ENCODE measurements around the gene USP47. TPM values are rescaled to one million over a fixed set of nuclear protein-coding genes. Genes with fewer than 3 reads are reported as not detected.

USP47 gene
- total and polyA plus RNA-seq, 2 experiments from 2014 or later: 16.3 to 36.7 TPM

DNA sequence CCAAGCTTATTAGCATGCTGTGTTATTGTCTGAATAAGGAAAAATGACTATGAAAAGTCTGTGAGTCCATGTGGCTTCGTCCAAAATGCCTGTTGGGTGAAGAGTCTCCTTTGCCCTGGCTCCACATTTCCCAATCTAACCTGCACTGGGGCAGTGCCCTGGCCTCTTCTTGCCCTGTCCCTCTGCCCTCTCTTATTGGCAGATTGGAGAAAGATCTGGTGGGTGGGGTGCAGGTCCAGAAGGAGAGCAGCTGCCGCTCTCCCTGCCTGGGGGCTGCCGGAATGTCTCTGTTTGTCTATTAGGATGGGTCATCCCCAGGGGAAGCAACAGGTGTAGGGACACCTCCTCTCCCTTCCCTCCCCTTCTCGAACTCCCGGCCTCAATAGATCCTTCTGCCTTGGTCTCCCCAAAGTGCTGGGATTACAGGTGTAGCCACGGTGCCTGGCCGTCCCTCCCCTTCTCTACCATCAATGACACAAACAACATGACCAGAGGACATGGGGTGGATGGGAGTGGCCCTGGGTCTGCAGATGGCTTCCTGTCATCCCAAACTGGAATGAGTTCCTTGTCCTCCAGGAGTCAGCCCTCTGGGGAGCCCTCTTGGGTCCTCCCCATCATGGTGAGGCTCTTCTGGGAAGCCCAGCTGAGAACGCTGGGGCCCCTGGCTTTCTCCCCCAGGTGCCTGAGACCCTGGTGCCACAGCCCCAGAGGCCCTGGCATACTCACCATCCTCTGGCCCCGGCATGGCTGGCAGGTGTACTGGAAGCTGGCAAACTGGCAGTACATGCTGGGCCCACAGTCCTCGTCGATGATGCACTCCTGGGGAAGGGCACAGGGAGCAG lies 126.1 kb downstream of the USP47 start (continued):
- no peak for TF ChIP-seq EZH2phosphoT487 (IDR thresholded peaks at IDR 0.05; ENCODE audit: unreplicated experiment)
- no peak for TF ChIP-seq ZNF331 (CRISPR knock-in tag; IDR thresholded peaks at IDR 0.05; ENCODE audit: low read depth)
- TF ChIP-seq CREB1 (CRISPR knock-in tag; IDR thresholded peaks at IDR 0.05; ENCODE audit: low read depth): no peak
- TF ChIP-seq JUNB (IDR thresholded peaks at IDR 0.05; ENCODE audit: unreplicated experiment): no peak
- TF ChIP-seq NANOG (IDR thresholded peaks at IDR 0.05; ENCODE audit: borderline replicate concordance): no peak
- TF ChIP-seq EZH2 (IDR thresholded peaks at IDR 0.05; ENCODE audit: low read depth, unreplicated experiment): no peak
- TF ChIP-seq, protein P1, sequence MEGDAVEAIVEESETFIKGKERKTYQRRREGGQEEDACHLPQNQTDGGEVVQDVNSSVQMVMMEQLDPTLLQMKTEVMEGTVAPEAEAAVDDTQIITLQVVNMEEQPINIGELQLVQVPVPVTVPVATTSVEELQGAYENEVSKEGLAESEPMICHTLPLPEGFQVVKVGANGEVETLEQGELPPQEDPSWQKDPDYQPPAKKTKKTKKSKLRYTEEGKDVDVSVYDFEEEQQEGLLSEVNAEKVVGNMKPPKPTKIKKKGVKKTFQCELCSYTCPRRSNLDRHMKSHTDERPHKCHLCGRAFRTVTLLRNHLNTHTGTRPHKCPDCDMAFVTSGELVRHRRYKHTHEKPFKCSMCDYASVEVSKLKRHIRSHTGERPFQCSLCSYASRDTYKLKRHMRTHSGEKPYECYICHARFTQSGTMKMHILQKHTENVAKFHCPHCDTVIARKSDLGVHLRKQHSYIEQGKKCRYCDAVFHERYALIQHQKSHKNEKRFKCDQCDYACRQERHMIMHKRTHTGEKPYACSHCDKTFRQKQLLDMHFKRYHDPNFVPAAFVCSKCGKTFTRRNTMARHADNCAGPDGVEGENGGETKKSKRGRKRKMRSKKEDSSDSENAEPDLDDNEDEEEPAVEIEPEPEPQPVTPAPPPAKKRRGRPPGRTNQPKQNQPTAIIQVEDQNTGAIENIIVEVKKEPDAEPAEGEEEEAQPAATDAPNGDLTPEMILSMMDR (conservative IDR thresholded peaks at IDR 0.05; ENCODE audit: low read depth in 2 of 2): no peak

DNA sequence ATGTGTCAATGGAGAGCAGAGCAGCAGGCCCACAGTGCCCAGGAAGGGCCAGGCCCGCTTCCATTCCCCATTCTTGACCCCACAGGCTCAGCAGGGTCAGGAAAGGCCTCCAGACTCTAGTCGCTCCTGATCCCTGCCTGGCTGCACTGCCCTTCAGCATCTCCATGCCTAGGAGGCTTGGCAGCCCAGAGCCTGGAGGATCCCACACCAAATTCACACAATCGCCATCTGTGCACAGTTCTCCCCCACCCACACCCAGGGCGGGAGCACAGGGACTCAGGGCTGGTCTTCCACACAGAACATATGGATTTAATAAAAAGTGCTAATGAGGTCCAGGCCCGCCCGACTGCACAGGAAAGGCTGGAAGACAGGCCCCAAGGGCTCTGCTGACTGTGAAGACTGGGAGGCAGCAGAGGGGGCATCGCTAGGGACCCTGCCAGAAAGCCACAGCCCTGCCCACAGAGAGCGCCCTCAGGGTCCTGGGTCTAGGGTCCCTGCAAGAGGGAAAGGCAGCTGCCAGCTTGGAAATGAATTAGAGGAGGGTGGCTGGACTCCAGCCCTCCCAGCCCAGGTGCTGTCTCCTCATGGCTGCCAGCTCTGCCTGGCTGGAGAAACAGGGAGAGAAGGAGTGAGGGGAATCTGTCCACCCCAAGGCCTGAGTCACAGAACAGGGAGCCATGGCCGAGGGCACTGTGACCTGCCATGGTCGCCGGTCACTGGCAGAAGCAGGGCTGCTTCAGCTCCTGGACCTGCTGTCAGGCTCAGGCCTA lies 126.9 kb downstream of the USP47 start:
- DNase-seq (ENCODE audit: low spot score) (no peak), ATAC-seq (no peak)
- no peak overlapping the region for H3K27ac ChIP-seq (ENCODE audit: low read depth)
- H3K4me3 Mint-ChIP-seq: no peak overlapping the region
- H3K4me3 ChIP-seq: no peak overlapping the region
- no peaks in the 10 kb centered on the region for H3K9me3 Mint-ChIP-seq
- no peak overlapping the region for H3K4me2 ChIP-seq
- H3K27me3 ChIP-seq (ENCODE audit: insufficient read depth): no peaks in the 10 kb centered on the region
- no peaks in the 10 kb centered on the region for H3K4me1 ChIP-seq (ENCODE audit: insufficient read depth)
- no peak overlapping the region for H2AFZ ChIP-seq
- H4K20me1 ChIP-seq (replicated peaks; ENCODE audit: insufficient read depth): no peaks in the 10 kb centered on the region
- no peaks in the 10 kb centered on the region for H3K36me3 ChIP-seq (ENCODE audit: insufficient read depth)
- H3F3A ChIP-seq (replicated peaks; ENCODE audit: low read depth): no peaks in the 10 kb centered on the region
- no peaks in the 10 kb centered on the region for H3K79me2 ChIP-seq (replicated peaks; ENCODE audit: insufficient read depth)
- peaks cover 10% of the 10 kb centered on the region for H3K27me3 Mint-ChIP-seq (ENCODE audit: insufficient read depth, low read depth, poor library complexity)
- no peak overlapping the region for H3K27ac Mint-ChIP-seq
- no peaks in the 10 kb centered on the region for H3K9me2 ChIP-seq (ENCODE audit: insufficient read depth)
- peaks cover 9% of the 10 kb centered on the region for H3K4me1 Mint-ChIP-seq
- H3K36me3 Mint-ChIP-seq (ENCODE audit: low read depth): 0 out of 3 replicates have a peak, but pooled peaks cover 2% of the 10 kb centered on the region
- TF ChIP-seq, protein P2, sequence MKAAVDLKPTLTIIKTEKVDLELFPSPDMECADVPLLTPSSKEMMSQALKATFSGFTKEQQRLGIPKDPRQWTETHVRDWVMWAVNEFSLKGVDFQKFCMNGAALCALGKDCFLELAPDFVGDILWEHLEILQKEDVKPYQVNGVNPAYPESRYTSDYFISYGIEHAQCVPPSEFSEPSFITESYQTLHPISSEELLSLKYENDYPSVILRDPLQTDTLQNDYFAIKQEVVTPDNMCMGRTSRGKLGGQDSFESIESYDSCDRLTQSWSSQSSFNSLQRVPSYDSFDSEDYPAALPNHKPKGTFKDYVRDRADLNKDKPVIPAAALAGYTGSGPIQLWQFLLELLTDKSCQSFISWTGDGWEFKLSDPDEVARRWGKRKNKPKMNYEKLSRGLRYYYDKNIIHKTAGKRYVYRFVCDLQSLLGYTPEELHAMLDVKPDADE (IDR thresholded peaks at IDR 0.05): no peak
- TF ChIP-seq JUNB (IDR thresholded peaks at IDR 0.05; ENCODE audit: unreplicated experiment) (no peak), EZH2 (IDR thresholded peaks at IDR 0.05; ENCODE audit: low read depth, unreplicated experiment) (no peak), STAT1 (IDR thresholded peaks at IDR 0.05; ENCODE audit: unreplicated experiment) (no peak), ZNF331 (CRISPR knock-in tag; IDR thresholded peaks at IDR 0.05; ENCODE audit: low read depth) (no peak), EZH2phosphoT487 (IDR thresholded peaks at IDR 0.05; ENCODE audit: unreplicated experiment) (no peak)
- TF ChIP-seq, protein P3, sequence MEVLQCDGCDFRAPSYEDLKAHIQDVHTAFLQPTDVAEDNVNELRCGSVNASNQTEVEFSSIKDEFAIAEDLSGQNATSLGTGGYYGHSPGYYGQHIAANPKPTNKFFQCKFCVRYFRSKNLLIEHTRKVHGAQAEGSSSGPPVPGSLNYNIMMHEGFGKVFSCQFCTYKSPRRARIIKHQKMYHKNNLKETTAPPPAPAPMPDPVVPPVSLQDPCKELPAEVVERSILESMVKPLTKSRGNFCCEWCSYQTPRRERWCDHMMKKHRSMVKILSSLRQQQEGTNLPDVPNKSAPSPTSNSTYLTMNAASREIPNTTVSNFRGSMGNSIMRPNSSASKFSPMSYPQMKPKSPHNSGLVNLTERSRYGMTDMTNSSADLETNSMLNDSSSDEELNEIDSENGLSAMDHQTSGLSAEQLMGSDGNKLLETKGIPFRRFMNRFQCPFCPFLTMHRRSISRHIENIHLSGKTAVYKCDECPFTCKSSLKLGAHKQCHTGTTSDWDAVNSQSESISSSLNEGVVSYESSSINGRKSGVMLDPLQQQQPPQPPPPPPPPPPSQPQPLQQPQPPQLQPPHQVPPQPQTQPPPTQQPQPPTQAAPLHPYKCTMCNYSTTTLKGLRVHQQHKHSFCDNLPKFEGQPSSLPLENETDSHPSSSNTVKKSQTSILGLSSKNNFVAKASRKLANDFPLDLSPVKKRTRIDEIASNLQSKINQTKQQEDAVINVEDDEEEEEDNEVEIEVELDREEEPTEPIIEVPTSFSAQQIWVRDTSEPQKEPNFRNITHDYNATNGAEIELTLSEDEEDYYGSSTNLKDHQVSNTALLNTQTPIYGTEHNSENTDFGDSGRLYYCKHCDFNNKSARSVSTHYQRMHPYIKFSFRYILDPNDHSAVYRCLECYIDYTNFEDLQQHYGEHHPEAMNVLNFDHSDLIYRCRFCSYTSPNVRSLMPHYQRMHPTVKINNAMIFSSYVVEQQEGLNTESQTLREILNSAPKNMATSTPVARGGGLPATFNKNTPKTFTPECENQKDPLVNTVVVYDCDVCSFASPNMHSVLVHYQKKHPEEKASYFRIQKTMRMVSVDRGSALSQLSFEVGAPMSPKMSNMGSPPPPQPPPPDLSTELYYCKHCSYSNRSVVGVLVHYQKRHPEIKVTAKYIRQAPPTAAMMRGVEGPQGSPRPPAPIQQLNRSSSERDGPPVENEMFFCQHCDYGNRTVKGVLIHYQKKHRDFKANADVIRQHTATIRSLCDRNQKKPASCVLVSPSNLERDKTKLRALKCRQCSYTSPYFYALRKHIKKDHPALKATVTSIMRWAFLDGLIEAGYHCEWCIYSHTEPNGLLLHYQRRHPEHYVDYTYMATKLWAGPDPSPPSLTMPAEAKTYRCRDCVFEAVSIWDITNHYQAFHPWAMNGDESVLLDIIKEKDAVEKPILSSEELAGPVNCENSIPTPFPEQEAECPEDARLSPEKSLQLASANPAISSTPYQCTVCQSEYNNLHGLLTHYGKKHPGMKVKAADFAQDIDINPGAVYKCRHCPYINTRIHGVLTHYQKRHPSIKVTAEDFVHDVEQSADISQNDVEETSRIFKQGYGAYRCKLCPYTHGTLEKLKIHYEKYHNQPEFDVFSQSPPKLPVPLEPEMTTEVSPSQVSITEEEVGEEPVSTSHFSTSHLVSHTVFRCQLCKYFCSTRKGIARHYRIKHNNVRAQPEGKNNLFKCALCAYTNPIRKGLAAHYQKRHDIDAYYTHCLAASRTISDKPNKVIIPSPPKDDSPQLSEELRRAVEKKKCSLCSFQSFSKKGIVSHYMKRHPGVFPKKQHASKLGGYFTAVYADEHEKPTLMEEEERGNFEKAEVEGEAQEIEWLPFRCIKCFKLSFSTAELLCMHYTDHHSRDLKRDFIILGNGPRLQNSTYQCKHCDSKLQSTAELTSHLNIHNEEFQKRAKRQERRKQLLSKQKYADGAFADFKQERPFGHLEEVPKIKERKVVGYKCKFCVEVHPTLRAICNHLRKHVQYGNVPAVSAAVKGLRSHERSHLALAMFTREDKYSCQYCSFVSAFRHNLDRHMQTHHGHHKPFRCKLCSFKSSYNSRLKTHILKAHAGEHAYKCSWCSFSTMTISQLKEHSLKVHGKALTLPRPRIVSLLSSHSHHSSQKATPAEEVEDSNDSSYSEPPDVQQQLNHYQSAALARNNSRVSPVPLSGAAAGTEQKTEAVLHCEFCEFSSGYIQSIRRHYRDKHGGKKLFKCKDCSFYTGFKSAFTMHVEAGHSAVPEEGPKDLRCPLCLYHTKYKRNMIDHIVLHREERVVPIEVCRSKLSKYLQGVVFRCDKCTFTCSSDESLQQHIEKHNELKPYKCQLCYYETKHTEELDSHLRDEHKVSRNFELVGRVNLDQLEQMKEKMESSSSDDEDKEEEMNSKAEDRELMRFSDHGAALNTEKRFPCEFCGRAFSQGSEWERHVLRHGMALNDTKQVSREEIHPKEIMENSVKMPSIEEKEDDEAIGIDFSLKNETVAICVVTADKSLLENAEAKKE (CRISPR knock-in tag; IDR thresholded peaks at IDR 0.05): no peak
